Stimulated activated CD4-positive, alpha-beta T cell treated with anti-CD3 and anti-CD28 coated beads, TNF-alpha, amount 100 ng/mL, for 24 hours (primary cell): ENCODE results near the gene NIP7.
A peak's percentile ranks its signal among the peaks of the same experiment; 100 is the strongest.
"Not testable (repeated sequence)": the region's sequence is repeated elsewhere in the genome, so short reads cannot be mapped to it uniquely, and the experiment has no call there.

Source experiments
- DNase-seq, 3 experiments: peaks; one replicate each; pipeline ENCODE4 v3.0.0-alpha.2; 2020; ENCODE audit warnings: low read depth in 3 of 3

Gene NIP7

DNA sequence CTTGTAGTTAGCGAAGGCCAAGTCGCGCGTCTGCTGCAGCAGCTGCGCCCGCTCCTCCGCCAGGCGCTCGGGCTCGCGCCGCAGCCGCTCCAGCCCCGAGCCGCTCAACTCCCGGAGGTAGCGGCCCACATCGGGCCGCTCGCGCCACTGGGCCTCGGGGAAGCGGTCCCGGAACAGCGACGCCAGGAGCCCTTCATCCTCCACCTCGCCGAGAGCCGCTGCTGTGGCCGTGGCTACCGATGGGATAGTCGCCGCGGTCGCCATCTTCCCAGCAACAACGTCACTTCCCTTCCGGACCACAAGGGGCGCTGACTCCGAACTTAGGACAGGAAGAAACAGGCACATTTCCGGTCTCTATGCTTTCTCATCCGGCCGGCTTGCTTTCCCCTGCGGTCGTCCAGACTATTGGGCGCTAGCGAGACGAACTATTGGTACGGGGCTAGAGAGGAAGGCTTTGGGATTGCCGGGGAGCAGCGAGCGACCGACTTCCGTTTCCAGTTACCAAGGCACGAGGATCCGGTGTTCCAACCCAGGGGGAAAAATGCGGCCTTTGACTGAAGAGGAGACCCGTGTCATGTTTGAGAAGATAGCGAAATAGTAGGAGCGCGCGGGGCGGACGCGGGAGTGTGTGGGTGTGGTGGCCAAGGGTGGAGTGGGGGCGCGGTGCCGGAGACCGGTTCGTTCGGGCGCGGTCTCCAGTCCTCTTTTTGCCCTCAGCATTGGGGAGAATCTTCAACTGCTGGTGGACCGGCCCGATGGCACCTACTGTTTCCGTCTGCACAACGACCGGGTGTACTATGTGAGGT, at the start of gene NIP7, which contains the start of gene COG8:
TSS of gene NIP7 (plus strand) at position 484 of the 806 bp plus-strand sequence. CDS start at position 542, 58 bp downstream.
TSS of gene COG8 (minus strand) at position 276 of the 806 bp plus-strand sequence. CDS start at position 264, 12 bp downstream.
- peak; percentile 83 to 92 (median 91) for DNase-seq

DNA sequence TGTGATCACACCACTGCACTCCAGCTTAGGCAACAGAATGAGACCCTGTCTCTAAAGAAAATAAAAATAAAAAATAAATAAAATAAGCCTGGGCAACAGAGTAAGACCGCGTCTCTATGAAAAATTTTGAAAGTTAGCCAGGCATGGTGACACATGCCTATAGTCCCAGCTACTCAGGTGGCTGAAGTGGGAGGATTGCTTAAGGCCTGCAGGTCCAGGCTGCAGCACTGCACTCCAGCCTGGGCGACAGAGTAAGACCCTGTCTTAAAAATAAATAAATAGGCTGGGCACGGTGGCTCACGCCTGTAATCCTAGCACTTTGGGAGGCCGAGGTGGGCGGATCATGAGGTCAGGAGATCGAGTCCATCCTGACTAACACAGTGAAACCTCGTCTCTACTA, 47.9 kb upstream of the NIP7 start:
- not testable (repeated sequence) for DNase-seq

DNA sequence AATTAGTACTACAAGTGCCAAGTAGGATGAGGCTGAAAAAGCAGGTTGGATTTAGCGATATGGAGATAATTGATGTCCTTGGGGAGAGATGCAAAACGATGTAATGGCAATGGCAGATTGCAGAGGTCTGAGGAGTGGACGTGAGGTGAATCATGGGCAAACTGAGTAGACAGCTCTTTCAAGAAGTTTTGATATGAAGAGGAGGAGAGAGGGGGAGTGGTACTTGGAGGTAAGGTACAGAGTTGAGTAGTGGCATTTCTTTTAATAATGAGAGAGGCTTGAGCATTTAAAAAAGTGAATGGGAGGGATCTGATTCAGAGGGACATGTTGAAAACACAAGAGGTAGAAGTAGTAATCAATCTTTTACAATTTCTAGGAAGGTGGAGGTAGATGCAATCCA, 46.2 kb upstream of the NIP7 start:
- DNase-seq, result no peak

DNA sequence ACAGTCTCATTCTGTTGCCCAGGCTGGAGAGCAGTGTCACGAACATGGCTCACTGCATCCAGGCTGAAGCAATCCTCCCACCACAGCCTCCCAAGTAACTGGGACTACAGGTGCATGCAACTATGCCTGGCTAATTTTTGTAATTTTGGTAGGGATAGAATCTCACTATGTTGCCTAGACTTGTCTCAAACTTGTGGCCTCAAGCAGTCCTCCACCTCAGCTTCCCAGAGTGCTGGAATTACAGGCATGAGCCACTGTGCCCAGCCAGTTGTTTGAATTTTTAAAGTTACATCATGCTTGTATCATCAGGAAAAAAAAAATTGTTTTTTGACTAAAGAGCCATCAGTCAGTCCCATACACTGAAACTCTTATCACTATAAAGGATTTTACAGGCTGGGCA, 45.5 kb upstream of the NIP7 start:
- no peak for DNase-seq

DNA sequence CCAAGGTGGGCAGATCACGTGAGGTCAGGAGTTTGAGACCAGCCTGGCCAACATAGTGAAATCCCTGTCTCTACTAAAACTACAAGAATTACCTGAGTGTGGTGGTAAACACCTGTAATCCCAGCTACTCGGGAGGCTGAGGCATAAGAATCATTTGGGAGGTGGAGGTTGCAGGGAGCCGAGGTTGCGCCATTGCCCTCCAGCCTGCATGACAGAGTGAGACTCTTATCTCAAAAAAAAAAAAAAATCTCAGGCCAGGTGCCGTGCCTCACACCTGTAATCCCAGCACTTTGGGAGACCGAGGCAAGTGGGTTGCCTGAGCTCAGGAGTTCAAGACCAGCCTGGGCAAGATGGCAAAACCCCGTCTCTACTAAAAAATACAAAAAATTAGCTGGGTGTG, 42.8 kb upstream of the NIP7 start:
- DNase-seq, result not testable (repeated sequence)

DNA sequence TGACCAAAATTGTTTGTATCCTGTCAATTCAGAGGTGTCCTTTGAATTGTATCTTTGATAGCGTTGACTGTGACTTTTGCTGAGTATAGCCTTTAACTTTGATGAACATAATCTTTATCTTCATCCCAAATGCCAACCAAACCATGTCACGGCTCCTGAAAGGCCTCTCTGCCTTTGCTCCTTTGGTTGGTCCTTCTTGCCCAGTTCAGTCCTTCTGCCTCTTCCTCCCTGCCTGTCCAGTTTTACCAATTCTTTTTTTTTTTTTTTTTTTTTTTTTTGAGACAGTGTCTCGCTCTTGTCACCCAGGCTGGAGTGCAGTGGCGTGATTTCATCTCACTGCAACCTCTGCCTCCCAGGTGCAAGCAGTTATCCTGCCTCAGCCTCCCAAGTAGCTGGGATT, 41.3 kb upstream of the NIP7 start:
- DNase-seq, result no peak

DNA sequence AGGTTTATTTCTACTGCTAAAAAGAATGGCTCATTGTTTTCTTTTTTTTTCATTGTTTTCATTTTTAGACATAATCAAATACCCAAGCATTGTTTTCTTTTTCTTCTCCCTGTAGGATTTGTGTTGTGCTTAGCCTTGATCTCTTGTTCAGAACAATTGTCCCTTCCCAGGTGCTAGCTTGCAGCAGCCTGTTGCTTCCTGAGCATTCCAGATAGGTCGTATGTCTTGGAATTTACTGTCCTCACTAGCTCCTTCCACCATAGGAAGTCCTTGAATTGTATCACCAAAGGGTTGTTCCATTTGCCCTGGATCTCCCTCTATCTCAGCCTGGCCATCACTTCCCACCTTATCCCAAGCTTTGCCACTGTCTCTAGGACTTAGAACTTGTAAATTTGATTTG, 38.4 kb upstream of the NIP7 start:
- DNase-seq, result no peak

DNA sequence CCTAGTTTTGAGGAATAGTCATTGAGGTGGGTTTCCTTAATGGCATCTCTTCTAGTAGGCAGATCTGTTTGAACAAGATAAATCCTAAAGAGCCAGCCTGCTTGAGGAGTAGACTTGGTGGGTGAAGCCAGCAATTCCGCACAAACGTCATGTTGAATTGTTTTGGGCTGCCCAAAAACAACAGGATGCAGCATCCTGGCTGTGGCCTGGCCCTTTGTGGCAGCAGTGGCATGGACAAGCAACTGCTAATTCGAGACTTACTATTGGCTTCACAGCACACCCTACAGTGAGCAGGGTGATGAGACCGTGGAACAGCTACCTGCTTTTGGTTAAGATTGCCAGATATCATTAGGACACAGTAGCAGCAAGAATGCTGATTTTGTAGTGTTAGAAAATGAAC, 37.7 kb upstream of the NIP7 start:
- no peak for DNase-seq

DNA sequence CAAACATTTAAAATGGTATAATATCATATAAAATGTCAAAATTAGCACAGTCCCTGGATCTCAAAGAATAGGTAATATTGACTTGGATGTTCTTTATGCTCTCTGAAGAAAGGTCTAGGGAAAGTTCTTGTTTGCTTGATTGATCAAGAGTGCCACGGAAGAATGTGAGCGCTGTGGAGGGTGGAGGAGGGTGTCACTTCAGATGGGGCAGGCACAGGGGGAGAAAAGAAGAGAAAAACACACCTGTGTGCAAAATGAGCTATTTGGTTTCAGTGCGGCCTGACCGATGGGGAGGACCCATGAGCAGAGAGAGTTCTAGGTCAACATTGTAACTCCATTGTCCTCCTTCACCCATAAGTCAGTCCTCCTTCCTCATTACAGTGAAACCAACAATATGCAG, 37.3 kb upstream of the NIP7 start:
- no peak for DNase-seq

DNA sequence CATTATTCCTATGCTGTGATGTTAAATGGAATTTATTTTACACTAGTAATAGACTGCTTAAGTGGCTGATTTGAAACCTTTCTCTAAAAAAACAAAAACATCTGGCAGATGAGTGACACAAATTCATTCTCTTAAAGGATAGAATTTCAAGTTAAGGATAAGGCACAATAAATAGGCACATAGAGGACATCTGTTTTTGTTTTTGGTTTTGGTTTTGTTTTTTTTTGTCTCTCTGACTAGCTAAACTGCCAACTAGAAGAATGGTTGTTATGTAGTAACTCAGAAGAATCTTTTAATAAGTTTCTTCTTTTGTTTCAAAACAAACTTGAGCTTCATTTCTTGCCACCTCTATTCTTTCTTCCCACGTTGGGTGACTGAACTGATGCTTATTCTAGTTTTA, 33.5 kb upstream of the NIP7 start:
- no peak for DNase-seq

DNA sequence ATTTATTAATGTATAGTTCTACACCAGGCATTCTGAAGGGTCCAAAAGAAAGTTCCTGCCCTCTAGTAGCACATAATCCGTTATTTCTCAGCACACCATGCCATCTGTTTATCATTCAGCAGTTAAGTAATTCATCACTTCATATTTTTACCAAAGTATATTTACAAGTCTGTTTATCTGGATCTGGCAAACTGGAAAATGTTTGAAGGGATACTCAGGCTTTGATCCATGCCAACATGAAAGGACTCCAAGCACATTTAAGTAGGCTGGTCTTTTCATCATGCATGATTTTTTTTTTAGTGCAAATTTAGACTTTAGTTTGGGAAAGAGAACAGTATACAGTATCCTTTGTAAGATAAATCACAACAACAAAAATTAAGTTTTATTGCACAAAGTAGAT, 32.5 kb upstream of the NIP7 start:
- no peak for DNase-seq

DNA sequence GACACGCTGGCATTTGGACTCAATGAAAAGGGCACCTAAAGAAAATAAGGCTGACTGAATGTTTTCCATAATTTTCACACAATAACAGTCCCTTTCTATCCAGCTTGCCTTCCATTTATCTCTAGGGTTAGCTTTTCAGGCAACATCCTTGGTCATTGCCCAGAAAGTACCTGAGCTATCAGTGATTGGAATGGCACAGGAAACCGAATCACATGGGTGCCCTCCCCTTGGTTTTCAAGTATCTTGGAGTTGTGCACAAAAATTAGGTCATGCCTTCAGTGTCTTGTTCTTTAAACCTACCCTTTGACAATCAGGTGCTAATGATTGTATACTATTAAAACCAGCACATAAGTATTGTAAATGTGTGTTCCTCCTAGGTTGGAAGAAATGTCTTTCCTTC, 31.7 kb upstream of the NIP7 start:
- DNase-seq, result no peak

DNA sequence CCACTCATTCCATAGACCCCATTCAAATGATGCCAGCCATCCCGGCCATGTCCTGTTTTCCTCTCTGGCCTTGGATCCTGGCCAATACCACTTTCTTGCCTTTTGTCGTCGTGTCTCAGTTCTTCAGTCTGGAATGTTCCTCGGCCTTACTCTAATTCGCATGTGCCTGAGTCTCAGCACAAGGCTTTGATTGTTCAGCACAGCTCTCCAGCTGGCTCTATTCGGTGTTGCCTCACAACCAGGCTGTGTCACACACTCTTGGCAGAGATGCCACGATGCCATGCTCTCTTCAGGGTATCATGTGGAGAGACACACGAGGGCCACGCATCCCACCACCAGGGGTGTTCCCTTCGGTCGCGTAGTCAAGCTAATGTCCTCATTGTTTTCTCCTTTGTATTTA, 30.3 kb upstream of the NIP7 start:
- no peak for DNase-seq

DNA sequence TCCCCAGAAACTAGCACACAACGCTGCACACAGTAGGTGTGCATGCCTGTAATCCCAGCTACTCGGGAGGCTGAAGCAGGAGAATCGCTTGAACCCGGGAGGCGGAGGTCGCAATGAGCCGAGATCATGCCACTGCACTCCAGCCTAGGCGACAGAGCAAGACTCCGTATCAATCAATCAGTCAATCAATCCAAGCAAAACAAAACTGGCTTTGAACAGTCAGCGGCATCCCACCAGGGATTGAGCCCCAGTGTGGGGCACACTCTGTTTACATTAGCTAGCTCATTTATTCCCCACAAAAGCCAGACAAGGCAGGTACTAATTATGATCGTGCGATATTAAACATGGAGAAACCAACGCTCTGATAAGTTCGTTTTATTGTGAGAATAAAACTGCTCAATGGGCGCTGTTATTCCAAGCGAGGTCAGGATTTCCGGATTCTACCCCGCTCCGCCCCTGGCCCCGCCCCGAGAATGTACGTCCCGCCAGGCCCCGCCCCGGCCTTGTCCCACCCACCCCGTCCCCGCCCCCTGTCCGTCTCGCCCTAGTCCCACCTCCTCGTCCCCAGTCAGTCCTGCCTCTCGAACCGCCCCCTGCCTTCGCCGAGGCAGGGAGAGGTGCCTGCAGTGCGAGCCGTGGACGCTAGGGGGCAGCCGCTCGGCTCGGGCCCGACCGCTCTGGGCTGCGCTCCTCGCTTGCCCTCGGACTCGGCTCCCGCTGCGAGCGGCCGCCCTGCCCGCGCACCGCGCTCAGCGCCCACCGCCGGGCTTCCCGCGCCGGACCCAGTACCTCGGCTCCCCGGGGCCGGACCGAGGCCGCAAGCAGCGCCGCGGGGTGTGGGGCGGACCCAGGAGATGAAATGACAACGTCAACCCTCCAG, 28.7 kb upstream of the NIP7 start, which contains the start of gene VPS4A:
TSS of gene VPS4A (plus strand) at position 698 of the 880 bp plus-strand sequence. CDS start at position 860, 162 bp downstream.
- DNase-seq, result peak; percentile 94 to 96 (median 96)

DNA sequence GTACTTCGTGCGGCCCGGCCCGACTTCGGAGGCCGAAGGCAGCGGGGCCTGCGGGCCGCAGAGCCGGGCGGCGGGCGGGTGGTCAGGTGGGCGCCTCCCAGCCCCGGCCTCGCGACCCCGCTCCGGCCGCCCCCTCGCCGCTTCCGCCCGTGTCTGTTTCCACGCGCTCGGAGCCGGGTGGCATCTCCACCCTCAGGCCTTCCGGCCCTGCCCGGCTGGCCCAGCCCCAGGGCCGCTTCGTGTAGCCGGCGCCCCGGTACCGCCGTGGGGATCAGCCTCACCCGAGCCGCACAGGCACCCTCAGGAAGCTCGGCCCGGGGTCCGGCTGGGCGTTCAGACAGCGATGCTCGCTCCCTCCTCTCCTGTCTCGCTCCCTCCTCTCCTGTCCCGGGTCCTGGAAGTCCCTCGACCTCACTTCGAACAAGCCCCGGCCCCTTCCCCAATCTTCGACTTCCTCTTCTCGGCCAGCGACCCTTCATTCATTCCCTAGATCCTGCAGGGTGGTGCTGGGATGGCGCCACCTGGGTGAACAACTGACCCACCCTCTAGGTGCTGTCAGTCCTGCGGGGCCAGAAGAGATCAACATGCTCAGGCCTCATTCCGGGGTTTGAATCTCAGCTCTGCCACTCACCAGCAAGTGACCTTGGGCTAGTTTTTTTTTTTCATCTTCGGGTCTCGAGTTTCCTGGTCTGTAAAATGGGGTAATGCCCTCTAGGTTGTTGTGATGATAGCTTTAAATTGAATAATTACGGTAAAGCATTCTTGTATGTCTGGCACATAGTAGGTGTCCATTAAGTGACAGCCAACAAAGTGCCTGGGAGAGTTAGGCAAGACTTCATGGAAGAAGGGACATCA, 27.8 kb upstream of the NIP7 start:
- DNase-seq, result peak in 1 of 3 experiments; percentile 42

DNA sequence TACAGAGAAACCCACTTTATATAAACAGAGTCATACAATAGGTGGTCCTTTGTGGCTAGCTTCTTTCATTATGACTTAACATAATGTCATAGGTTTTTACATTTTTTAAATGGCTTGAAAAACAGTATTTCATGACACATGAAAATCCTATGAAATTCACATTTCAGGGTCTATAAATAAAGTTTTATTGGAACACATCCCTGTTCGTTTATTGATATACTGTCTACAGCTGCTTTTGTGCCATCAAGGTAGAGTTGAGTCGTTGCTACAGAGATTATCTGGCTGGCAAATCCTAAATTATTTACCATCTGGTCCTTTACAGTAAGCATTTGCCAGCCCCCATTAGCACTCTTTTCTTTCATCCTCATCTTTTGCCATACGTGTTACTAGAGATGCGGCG, 26.1 kb upstream of the NIP7 start:
- DNase-seq, result no peak

DNA sequence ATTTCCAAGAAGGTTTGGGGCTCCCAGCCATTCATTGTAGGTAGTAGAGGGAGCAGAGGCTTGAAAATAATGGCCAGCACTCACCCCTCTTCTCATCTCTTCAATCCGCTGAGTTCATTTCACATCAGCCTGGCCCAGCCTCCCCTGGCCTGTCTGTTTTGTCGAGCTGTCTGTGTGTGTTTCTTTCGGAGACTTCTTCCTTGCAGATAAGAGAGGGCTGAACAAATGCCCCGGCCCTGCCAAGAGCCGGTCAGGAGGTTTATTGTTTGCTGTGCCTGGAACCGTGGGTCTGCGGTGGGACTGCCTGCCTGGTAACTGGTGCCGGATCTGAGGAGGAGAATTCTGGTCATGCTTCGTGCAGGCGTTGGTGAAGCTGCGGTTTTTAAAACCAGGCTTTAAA, 25.0 kb upstream of the NIP7 start:
- no peak for DNase-seq

DNA sequence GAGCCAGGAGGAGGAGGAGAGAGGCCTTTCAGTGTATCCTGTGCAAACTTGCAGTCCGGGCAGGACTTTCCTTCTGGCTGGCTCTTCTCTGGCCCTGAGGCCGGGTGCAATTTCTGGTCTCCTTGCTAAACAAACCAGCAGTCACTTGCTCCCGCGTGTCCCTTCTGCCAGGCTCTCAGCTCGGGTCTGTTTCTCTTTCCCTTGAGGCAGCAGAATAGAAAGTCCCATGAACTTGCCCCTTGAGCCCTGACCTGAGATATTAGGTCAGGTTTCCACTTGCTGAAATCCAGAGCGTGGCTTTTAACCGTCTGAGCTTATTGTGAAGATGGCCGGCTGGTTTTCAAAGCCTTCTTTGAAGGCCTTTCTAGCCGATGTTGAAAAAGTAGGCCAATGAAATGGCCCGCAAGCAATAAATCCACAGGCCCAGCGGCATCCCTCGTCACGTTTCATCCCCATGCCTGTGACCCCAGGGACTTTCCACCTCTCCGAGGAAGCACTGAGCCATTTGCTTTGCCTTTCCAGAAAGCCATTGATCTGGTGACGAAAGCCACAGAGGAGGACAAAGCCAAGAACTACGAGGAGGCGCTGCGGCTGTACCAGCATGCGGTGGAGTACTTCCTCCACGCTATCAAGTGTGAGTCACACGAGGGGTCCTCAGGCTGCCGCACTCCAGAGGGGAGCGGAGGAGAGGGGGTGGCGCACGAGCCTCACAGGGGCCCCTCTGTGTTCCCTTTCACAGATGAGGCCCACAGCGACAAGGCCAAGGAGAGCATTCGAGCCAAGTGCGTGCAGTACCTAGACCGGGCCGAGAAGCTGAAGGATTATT, 23.9 kb upstream of the NIP7 start:
- DNase-seq, result no peak

DNA sequence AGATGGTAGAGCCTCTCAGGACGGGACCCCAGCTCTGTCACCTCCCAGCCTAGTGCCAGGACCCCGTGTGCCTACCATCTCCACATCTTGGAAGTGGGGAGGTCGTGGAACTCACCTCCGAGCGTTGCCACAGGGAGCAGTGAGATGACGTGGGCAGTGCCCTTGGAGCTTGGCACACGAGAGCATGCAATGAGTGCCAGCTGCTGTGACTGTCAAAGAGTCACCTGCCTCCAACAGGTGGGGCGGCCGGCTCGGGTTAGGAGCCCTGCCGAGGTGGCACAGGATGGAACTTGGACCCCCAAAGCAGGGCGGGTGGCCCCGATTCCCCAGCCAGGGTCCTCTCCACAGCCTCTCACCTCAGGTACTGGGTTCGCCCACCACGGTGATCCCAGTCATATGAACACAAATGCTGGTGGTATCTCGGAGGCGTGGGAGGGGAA, 23.0 kb upstream of the NIP7 start:
- DNase-seq, result no peak

DNA sequence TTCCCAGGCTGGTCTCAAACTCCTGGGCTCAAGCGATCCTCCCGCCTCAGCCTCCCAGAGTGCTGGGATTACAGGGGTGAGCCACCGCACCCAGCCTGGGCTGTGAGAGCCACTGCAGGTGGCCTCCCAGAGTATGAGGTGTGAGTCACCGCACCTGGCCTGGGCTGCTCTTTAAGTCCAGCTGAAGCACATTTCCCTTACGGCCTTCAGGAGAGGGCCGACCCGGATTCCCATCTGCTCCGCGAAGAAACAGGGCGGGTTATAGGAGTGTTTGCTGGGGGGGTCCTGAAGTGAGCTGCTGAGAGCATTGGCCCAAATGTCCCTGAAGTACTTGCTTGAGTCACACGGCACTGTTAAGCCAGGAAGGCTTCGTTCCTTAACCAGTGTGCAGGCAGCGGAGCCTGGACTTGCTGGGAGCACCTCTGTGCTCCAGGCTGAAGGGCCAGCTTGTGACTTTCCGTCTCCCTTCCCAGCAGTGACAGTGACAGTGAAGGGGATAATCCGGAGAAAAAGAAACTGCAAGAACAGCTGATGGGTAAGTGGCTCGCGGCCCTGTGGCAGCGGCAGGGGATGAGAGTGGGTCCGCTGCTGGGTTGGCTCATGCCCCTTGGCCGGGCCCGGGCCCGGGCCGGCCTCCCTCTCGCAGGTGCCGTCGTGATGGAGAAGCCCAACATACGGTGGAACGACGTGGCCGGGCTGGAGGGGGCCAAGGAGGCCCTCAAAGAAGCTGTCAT, 21.2 kb upstream of the NIP7 start:
- no peak for DNase-seq
